ENCODE results near the gene MLIP.

MLIP gene

GRCh38 chr6:54134935-54135334 lies 23.7 kb downstream of the MLIP start:
- Histone ChIP-seq H3K36me3 (replicated peaks; ENCODE audit: low read depth, low read length) (no peaks in the 10 kb centered on the region), H3K4me1 (ENCODE audit: low read length) (no peaks in the 10 kb centered on the region), H3K9ac (ENCODE audit: low read length) (no peak overlapping the region), H4K20me1 (ENCODE audit: insufficient read depth, low read length) (no peaks in the 10 kb centered on the region), H3K9me3 (ENCODE audit: insufficient read depth, low read length) (no peaks in the 10 kb centered on the region), H3K27me3 (ENCODE audit: low read depth, low read length) (no peaks in the 10 kb centered on the region), H2AFZ (ENCODE audit: low read depth, low read length) (no peak overlapping the region), H3K27ac (ENCODE audit: low read length) (no peak overlapping the region), H3K4me2 (ENCODE audit: low read length) (no peak overlapping the region), H3K79me2 (ENCODE audit: low read length) (no peaks in the 10 kb centered on the region), H3K4me3 (ENCODE audit: low read length) (no peak overlapping the region)
- TF ChIP-seq, protein P1, sequence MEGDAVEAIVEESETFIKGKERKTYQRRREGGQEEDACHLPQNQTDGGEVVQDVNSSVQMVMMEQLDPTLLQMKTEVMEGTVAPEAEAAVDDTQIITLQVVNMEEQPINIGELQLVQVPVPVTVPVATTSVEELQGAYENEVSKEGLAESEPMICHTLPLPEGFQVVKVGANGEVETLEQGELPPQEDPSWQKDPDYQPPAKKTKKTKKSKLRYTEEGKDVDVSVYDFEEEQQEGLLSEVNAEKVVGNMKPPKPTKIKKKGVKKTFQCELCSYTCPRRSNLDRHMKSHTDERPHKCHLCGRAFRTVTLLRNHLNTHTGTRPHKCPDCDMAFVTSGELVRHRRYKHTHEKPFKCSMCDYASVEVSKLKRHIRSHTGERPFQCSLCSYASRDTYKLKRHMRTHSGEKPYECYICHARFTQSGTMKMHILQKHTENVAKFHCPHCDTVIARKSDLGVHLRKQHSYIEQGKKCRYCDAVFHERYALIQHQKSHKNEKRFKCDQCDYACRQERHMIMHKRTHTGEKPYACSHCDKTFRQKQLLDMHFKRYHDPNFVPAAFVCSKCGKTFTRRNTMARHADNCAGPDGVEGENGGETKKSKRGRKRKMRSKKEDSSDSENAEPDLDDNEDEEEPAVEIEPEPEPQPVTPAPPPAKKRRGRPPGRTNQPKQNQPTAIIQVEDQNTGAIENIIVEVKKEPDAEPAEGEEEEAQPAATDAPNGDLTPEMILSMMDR (IDR thresholded peaks at IDR 0.05; ENCODE audit: low read depth, low read length): no peak
- no peak for TF ChIP-seq EZH2phosphoT487 (IDR thresholded peaks at IDR 0.05; ENCODE audit: low read depth)

- no peak overlapping the region for H3K4me3 ChIP-seq (ENCODE audit: low read length)
- no peak overlapping the region for H3K9ac ChIP-seq (ENCODE audit: low read length)
- H4K20me1 ChIP-seq (ENCODE audit: insufficient read depth, low read length): no peaks in the 10 kb centered on the region
- no peaks in the 10 kb centered on the region for H3K36me3 ChIP-seq (replicated peaks; ENCODE audit: low read depth, low read length)
- H3K9me3 ChIP-seq (ENCODE audit: insufficient read depth, low read length): no peaks in the 10 kb centered on the region
- TF ChIP-seq EZH2phosphoT487 (IDR thresholded peaks at IDR 0.05; ENCODE audit: low read depth): no peak
- TF ChIP-seq, protein P1 (IDR thresholded peaks at IDR 0.05; ENCODE audit: low read depth, low read length): no peak
- H3K27me3 ChIP-seq (ENCODE audit: low read depth, low read length): no peaks in the 10 kb centered on the region
- H3K4me2 ChIP-seq (ENCODE audit: low read length): no peak overlapping the region
- H2AFZ ChIP-seq (ENCODE audit: low read depth, low read length): no peak overlapping the region
- no peaks in the 10 kb centered on the region for H3K79me2 ChIP-seq (ENCODE audit: low read length)
- no peaks in the 10 kb centered on the region for H3K4me1 ChIP-seq (ENCODE audit: low read length)
- H3K27ac ChIP-seq (ENCODE audit: low read length): no peak overlapping the region
Measured at GRCh38 chr6:54135665-54136369, 24.6 kb downstream of the MLIP start.

DNA sequence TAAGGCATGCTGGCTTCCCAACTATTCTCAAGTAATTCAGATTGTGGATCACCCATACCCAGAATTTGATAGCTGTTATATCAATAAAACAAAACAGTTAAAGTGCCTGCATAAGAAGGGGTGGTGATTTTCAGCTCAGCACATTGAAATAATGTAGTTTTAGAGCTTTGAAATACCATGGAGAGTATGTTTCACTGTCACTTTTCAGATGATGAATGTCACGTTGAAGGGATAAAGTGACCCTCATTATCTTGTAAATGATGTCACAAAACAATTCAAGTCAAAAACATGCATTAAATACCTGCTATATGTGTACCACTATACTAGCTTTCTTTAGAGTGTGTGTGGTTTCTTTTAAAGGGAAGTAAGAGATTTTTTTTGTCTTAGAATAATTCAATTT lies 27.6 kb downstream of the MLIP start:
- Histone ChIP-seq H2AFZ (ENCODE audit: low read depth, low read length) (no peak overlapping the region), H3K36me3 (replicated peaks; ENCODE audit: low read depth, low read length) (no peaks in the 10 kb centered on the region), H3K4me2 (ENCODE audit: low read length) (no peak overlapping the region), H3K79me2 (ENCODE audit: low read length) (no peaks in the 10 kb centered on the region), H3K4me1 (ENCODE audit: low read length) (no peaks in the 10 kb centered on the region), H3K9ac (ENCODE audit: low read length) (no peak overlapping the region), H4K20me1 (ENCODE audit: insufficient read depth, low read length) (no peaks in the 10 kb centered on the region), H3K27me3 (ENCODE audit: low read depth, low read length) (no peaks in the 10 kb centered on the region), H3K4me3 (ENCODE audit: low read length) (no peak overlapping the region), H3K9me3 (ENCODE audit: insufficient read depth, low read length) (no peaks in the 10 kb centered on the region), H3K27ac (ENCODE audit: low read length) (no peak overlapping the region)
- TF ChIP-seq, protein P1 (IDR thresholded peaks at IDR 0.05; ENCODE audit: low read depth, low read length): no peak
- no peak for TF ChIP-seq EZH2phosphoT487 (IDR thresholded peaks at IDR 0.05; ENCODE audit: low read depth)

DNA sequence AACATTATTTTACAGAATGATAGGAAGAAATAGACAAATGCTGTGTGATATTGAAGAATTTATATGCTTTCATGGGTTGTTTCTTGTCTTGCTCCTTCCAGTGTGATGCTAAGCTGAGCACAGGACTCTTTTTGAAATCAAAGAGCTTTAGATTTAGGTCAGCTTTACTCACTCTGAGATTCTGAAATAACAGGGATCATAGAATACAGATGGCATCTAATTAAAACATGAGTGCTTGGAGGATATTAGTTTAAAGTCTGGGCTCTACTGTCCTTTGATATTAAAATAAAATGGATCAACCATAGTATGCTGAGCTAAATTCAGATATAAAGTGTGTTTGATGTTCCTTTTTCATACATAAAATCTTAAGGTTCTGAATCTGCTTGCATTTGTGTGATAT lies 29.6 kb downstream of the MLIP start:
- Histone ChIP-seq H3K4me3 (ENCODE audit: low read length) (no peak overlapping the region), H4K20me1 (ENCODE audit: insufficient read depth, low read length) (no peaks in the 10 kb centered on the region), H3K36me3 (replicated peaks; ENCODE audit: low read depth, low read length) (no peaks in the 10 kb centered on the region), H3K9ac (ENCODE audit: low read length) (no peak overlapping the region), H2AFZ (ENCODE audit: low read depth, low read length) (no peak overlapping the region), H3K4me2 (ENCODE audit: low read length) (no peak overlapping the region), H3K79me2 (ENCODE audit: low read length) (no peaks in the 10 kb centered on the region), H3K27me3 (ENCODE audit: low read depth, low read length) (no peaks in the 10 kb centered on the region), H3K9me3 (ENCODE audit: insufficient read depth, low read length) (no peaks in the 10 kb centered on the region), H3K27ac (ENCODE audit: low read length) (no peak overlapping the region), H3K4me1 (ENCODE audit: low read length) (no peaks in the 10 kb centered on the region)
- no peak for TF ChIP-seq EZH2phosphoT487 (IDR thresholded peaks at IDR 0.05; ENCODE audit: low read depth)
- TF ChIP-seq, protein P1 (IDR thresholded peaks at IDR 0.05; ENCODE audit: low read depth, low read length): no peak
